T-cell (primary cell): Measurements from ENCODE around the gene EZH2. TPM values are rescaled to one million over a fixed set of nuclear protein-coding genes. Genes with fewer than 3 reads are reported as not detected.

Source experiments
- ATAC-seq, 4 experiments: fragments of 200-7000 bp in 3 of 4; fragments of 150-1000 bp in 1 of 4; cut with Tn5 transposase; replicated peaks in 1 of 4; 1 replicate in 3 of 4; 2 replicates in 1 of 4; pipeline ENCODE4 v1.10.0; 2021; ENCODE audit warnings: moderate library complexity in 3 of 4, mild to moderate bottlenecking in 2 of 4, moderate number of reproducible peaks in 1 of 4
- CTCF ChIA-PET, 2 donors: fragments of 300-600 bp; sonication (Branson Sonifier 250); formaldehyde crosslinking; loops; one replicate each; lab custom pipeline; 2022; ENCODE audit warnings: antibody characterized with exemption in 2 of 2; lab: Charles Lee
- POLR2A ChIA-PET, 2 donors: fragments of 300-600 bp; sonication (Branson Sonifier 250); formaldehyde crosslinking; loops; one replicate each; lab custom pipeline; 2022; ENCODE audit warnings: antibody characterized with exemption in 2 of 2; lab: Charles Lee
- DNase-seq, 35 experiments: peaks; one replicate each; pipeline versions ENCODE4 v3.0.0 to v3.0.0-alpha.2; 2013 to 2023
- H3K27ac ChIP-seq: one replicate; pipeline ENCODE4 v1.5.1; 2013; ENCODE audit warnings: low read length
- H3K27me3 ChIP-seq, 2 experiments: replicated peaks in 1 of 2; 1 replicate in 1 of 2; 2 replicates in 1 of 2; pipeline versions ENCODE4 v1.6.1 to v1.7.0; 2013; ENCODE audit warnings: low read length in 1 of 2, mixed read lengths in 1 of 2; ENCODE audit not compliant: control insufficient read depth in 2 of 2, insufficient read depth in 2 of 2; ENCODE audit errors: extremely low read depth in 1 of 2
- H3K36me3 ChIP-seq, 2 donors: 1 replicate in 1 of 2; 2 replicates in 1 of 2; pipeline versions ENCODE4 v1.6.1 to v1.7.0; 2013; ENCODE audit warnings: low read length in 1 of 2; ENCODE audit not compliant: control insufficient read depth in 2 of 2, insufficient read depth in 1 of 2; ENCODE audit errors: extremely low read depth in 1 of 2
- H3K4me1 ChIP-seq, 2 experiments: 1 replicate in 1 of 2; 2 replicates in 1 of 2; pipeline versions ENCODE4 v1.6.1 to v1.7.0; 2013; ENCODE audit warnings: low read length in 2 of 2, mixed read lengths in 1 of 2; ENCODE audit not compliant: insufficient read depth in 2 of 2, control insufficient read depth in 1 of 2; ENCODE audit errors: extremely low read depth in 1 of 2
- H3K4me3 ChIP-seq, 2 donors: 1 replicate in 1 of 2; 2 replicates in 1 of 2; pipeline versions ENCODE4 v1.5.1 to v1.7.0; 2013; ENCODE audit warnings: mild to moderate bottlenecking in 2 of 2, low read length in 1 of 2, moderate library complexity in 1 of 2; ENCODE audit not compliant: control insufficient read depth in 1 of 2; ENCODE audit errors: extremely low read depth in 1 of 2
- H3K9me3 ChIP-seq: 2 replicates; pipeline ENCODE4 v1.7.0; 2013
- H3K27ac Mint-ChIP-seq, 2 donors: one replicate each; pipeline ENCODE4 v1.8.0; 2020 to 2021; ENCODE audit warnings: mild to moderate bottlenecking in 2 of 2, mixed read lengths in 2 of 2
- H3K27me3 Mint-ChIP-seq, 2 donors: one replicate each; pipeline ENCODE4 v1.8.0; 2021 to 2022; ENCODE audit warnings: mixed read lengths in 2 of 2
- H3K36me3 Mint-ChIP-seq: one replicate; pipeline ENCODE4 v1.8.0; 2021; ENCODE audit warnings: mixed read lengths
- H3K4me1 Mint-ChIP-seq, 3 donors: one replicate each; pipeline ENCODE4 v1.8.0; 2020 to 2022; ENCODE audit warnings: mixed read lengths in 3 of 3, mild to moderate bottlenecking in 1 of 3
- H3K4me3 Mint-ChIP-seq, 3 donors: one replicate each; pipeline ENCODE4 v1.8.0; 2020 to 2022; ENCODE audit warnings: mild to moderate bottlenecking in 3 of 3, mixed read lengths in 3 of 3, moderate library complexity in 3 of 3
- H3K9me3 Mint-ChIP-seq, 3 donors: one replicate each; pipeline ENCODE4 v1.8.0; 2020 to 2022; ENCODE audit warnings: mixed read lengths in 3 of 3
- WGBS: methylation state at CpG from one replicate; pipeline ENCODE4 v1.1.5; 2013; ENCODE audit warnings: missing lambda C conversion rate; ENCODE audit not compliant: insufficient coverage; 5-methylcytosine and 5-hydroxymethylcytosine counted together
- total RNA-seq, 35 experiments: library from RNA in 6 of 35; stranded (reverse) in 6 of 35; fragments of 120-200 nt in 1 of 35; gene quantifications; one replicate each; pipeline versions ENCODE4 v1.2.1 to v1.2.4 and lab custom pipeline; 2013 to 2026

Gene EZH2
- total RNA-seq, 5 donors from 2014 or later (not counting 1 experiment from before 2014, with no cell fraction given), result 8.1 to 24.0 (median 11.2) TPM

- H3K27me3 Mint-ChIP-seq, result no peaks in the 10 kb centered on the region
- H3K27ac Mint-ChIP-seq, result no peak overlapping the region
- Histone ChIP-seq H3K36me3 (peaks cover 9 to 88% of the 10 kb centered on the region in 2 donors), H3K27me3 (no peaks in the 10 kb centered on the region), H3K4me1 (no peaks in the 10 kb centered on the region), H3K27ac (no peak overlapping the region), H3K9me3 (no peaks in the 10 kb centered on the region), H3K4me3 (no peak overlapping the region)
- DNase-seq (no peak), ATAC-seq (no peak)
- peaks cover 72% of the 10 kb centered on the region for H3K36me3 Mint-ChIP-seq
- no peak overlapping the region for H3K4me3 Mint-ChIP-seq
- CTCF ChIA-PET, result no interaction called here
- POLR2A ChIA-PET, result interaction anchor here in 1 of 2 donors (0.6 to 0.7 kb wide), 2 partner anchors 210 to 216 kb away, joined by 3 to 9 read pairs; no protein-coding TSS in a partner anchor
- WGBS, result 60% methylated on average over 1 of the region's 8 CpGs
- H3K9me3 Mint-ChIP-seq, result no peaks in the 10 kb centered on the region
- peaks cover 0 to 4% (median 0%) of the 10 kb centered on the region in 3 donors for H3K4me1 Mint-ChIP-seq
These were observed 93.9 kb downstream of the EZH2 start for GRCh38 chr7:148790131-148790726.

GRCh38 chr7:148789220-148789619 lies 94.9 kb downstream of the EZH2 start:
- no peak for ATAC-seq
- 100% methylated on average over 2 of the region's 7 CpGs for WGBS
- Histone ChIP-seq H3K4me1 (no peaks in the 10 kb centered on the region), H3K36me3 (peaks cover 9 to 85% of the 10 kb centered on the region in 2 donors), H3K27ac (no peak overlapping the region), H3K27me3 (no peaks in the 10 kb centered on the region), H3K9me3 (no peaks in the 10 kb centered on the region), H3K4me3 (no peak overlapping the region)
- Mint-ChIP-seq H3K4me1 (peaks cover 0 to 4% (median 0%) of the 10 kb centered on the region in 3 donors), H3K27me3 (no peaks in the 10 kb centered on the region), H3K9me3 (no peaks in the 10 kb centered on the region), H3K36me3 (peaks cover 71% of the 10 kb centered on the region), H3K4me3 (no peak overlapping the region), H3K27ac (no peak overlapping the region)
- POLR2A ChIA-PET, result no interaction called here
- CTCF ChIA-PET, result no interaction called here
- DNase-seq, result no peak

- Histone ChIP-seq H3K27ac (no peak overlapping the region), H3K9me3 (no peaks in the 10 kb centered on the region), H3K4me1 (no peaks in the 10 kb centered on the region), H3K36me3 (peaks cover 13 to 86% of the 10 kb centered on the region in 2 donors), H3K4me3 (no peak overlapping the region), H3K27me3 (no peaks in the 10 kb centered on the region)
- WGBS, result 97% methylated on average over 8 of the region's 14 CpGs
- Mint-ChIP-seq H3K27me3 (no peaks in the 10 kb centered on the region), H3K4me1 (peaks cover 0 to 4% (median 0%) of the 10 kb centered on the region in 3 donors), H3K27ac (no peak overlapping the region), H3K36me3 (peaks cover 71% of the 10 kb centered on the region), H3K4me3 (no peak overlapping the region), H3K9me3 (no peaks in the 10 kb centered on the region)
- ATAC-seq (no peak), DNase-seq (no peak)
- ChIA-PET CTCF (no interaction called here), POLR2A (no interaction called here)
These were observed 96.4 kb downstream of the EZH2 start for GRCh38 chr7:148787571-148788295.

- Mint-ChIP-seq H3K9me3 (no peaks in the 10 kb centered on the region), H3K27me3 (no peaks in the 10 kb centered on the region), H3K27ac (no peak overlapping the region), H3K4me1 (peaks cover 0 to 4% (median 0%) of the 10 kb centered on the region in 3 donors), H3K4me3 (no peak overlapping the region), H3K36me3 (peaks cover 64% of the 10 kb centered on the region)
- POLR2A ChIA-PET, result no interaction called here
- Histone ChIP-seq H3K4me3 (no peak overlapping the region), H3K36me3 (peaks cover 15 to 69% of the 10 kb centered on the region in 2 donors), H3K27me3 (no peaks in the 10 kb centered on the region), H3K4me1 (no peaks in the 10 kb centered on the region), H3K27ac (no peak overlapping the region), H3K9me3 (no peaks in the 10 kb centered on the region)
- CTCF ChIA-PET, result interaction anchor here in 1 of 2 donors (0.9 kb wide), 1 partner anchor 9 kb away, joined by 3 read pairs; no protein-coding TSS in a partner anchor
- no peak for ATAC-seq
- WGBS, result 100% methylated on average over 5 of the region's 15 CpGs
- no peak for DNase-seq
These were observed 100.1 kb downstream of the EZH2 start for GRCh38 chr7:148783801-148784527.

GRCh38 chr7:148782757-148783456 lies 101.2 kb downstream of the EZH2 start:
- Histone ChIP-seq H3K9me3 (no peaks in the 10 kb centered on the region), H3K27me3 (no peaks in the 10 kb centered on the region), H3K4me1 (no peaks in the 10 kb centered on the region), H3K4me3 (no peak overlapping the region), H3K36me3 (peaks cover 16 to 59% of the 10 kb centered on the region in 2 donors), H3K27ac (no peak overlapping the region)
- Mint-ChIP-seq H3K36me3 (peaks cover 55% of the 10 kb centered on the region), H3K4me3 (no peak overlapping the region), H3K9me3 (no peaks in the 10 kb centered on the region), H3K27me3 (no peaks in the 10 kb centered on the region), H3K4me1 (no peaks in the 10 kb centered on the region), H3K27ac (no peak overlapping the region)
- ChIA-PET POLR2A (no interaction called here), CTCF (interaction anchor here in 1 of 2 donors (0.5 kb wide), 2 partner anchors 266 to 478 kb away, joined by 3 to 9 read pairs; no protein-coding TSS in a partner anchor)
- WGBS, result 96% methylated on average over 43 of the region's 44 CpGs
- ATAC-seq (no peak), DNase-seq (no peak)

- no peak overlapping the region for H3K4me3 Mint-ChIP-seq
- Histone ChIP-seq H3K27me3 (no peaks in the 10 kb centered on the region), H3K9me3 (no peaks in the 10 kb centered on the region), H3K4me1 (peaks cover 19 to 22% of the 10 kb centered on the region in 2 experiments), H3K27ac (peak overlapping the region; percentile 67), H3K36me3 (peaks cover 9 to 23% of the 10 kb centered on the region in 2 donors), H3K4me3 (no peak overlapping the region)
- H3K9me3 Mint-ChIP-seq, result no peaks in the 10 kb centered on the region
- H3K27ac Mint-ChIP-seq, result peak overlapping the region in 1 of 2 donors; percentile 19
- H3K36me3 Mint-ChIP-seq, result peaks cover 26% of the 10 kb centered on the region
- CTCF ChIA-PET, result interaction anchor here (0.6 to 1.2 kb wide), 3 partner anchors 10 to 189 kb away, joined by 3 to 5 read pairs (median 4); no protein-coding TSS in a partner anchor
- WGBS, result 75% methylated on average over 1 of the region's 1 CpG
- H3K4me1 Mint-ChIP-seq, result peaks cover 37 to 39% (median 38%) of the 10 kb centered on the region in 3 donors
- POLR2A ChIA-PET, result no interaction called here
- ATAC-seq (no peak), DNase-seq (no peak)
- no peaks in the 10 kb centered on the region for H3K27me3 Mint-ChIP-seq
These were observed 109.6 kb downstream of the EZH2 start for GRCh38 chr7:148774471-148774870.
